AG04450 (cell line): ENCODE data around the gene ARHGEF10L. TPM values are rescaled to one million over a fixed set of nuclear protein-coding genes. Genes with fewer than 3 reads are reported as not detected.

Source experiments
- CTCF ChIA-PET: fragments of 300-600, 350-600 bp; formaldehyde crosslinking; extraction: SDS; loops from one replicate; lab custom pipeline; 2022; ENCODE audit warnings: antibody characterized with exemption, inconsistent platforms; lab: Charles Lee
- POLR2A ChIA-PET: fragments of 350-600 bp; formaldehyde crosslinking; extraction: SDS; loops from one replicate; lab custom pipeline; 2021; ENCODE audit warnings: antibody characterized with exemption, inconsistent platforms; lab: Yijun Ruan, JAX
- DNase-seq: peaks from one replicate; pipeline ENCODE4 v3.0.0-alpha.2; 2011; ENCODE audit warnings: low read depth, low spot score
- H3K27ac ChIP-seq: one replicate; pipeline ENCODE4 v1.5.1; 2012; ENCODE audit warnings: low read depth, low read length, control low read depth
- H3K27me3 ChIP-seq: one replicate; pipeline ENCODE4 v1.6.0; 2012; ENCODE audit warnings: low read length; ENCODE audit not compliant: control insufficient read depth, insufficient read depth
- H3K4me3 ChIP-seq: 2 replicates; pipeline ENCODE4 v1.5.1; 2011; ENCODE audit warnings: mild to moderate bottlenecking, low read depth, low read length, control low read depth
- H3K9me3 ChIP-seq: 2 replicates; pipeline ENCODE4 v1.5.1; 2012; ENCODE audit warnings: low read length; ENCODE audit not compliant: control insufficient read depth, insufficient read depth
- polyA plus RNA-seq: library from polyadenylated mRNA; depleted of rRNA; stranded (reverse); fragments of >200 nt; gene quantifications from 2 replicates; pipeline ENCODE4 v1.2.3, GENCODE V29; 2011
- TF ChIP-seq, protein P1 (sequence below): IDR thresholded peaks from 2 replicates; pipeline ENCODE4 v1.5.1; 2011; ENCODE audit warnings: low read depth, low read length, control low read depth, inconsistent platforms

Gene ARHGEF10L
- polyA plus RNA-seq, 1 experiment: 5.7 TPM

DNA sequence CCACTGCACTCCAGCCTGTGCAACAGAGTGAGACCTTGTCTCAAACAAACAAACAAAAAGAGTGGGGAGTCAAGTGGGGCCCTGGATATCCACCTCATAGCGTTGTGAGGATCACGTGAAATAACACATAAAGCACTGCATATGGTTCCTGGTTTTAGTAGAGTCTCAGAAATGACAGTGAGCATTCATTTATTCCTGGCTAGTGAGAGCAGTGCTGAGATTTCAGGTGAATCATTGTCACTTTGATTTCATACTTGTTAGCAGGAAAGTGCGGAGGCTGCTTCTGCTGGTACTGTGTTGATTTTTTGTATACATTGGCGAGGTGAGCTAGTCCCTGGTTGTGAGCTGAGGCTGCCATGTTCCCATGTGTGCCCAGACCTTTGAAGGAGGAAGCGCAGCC lies 22.9 kb downstream of the ARHGEF10L start:
- Histone ChIP-seq H3K27me3 (no peaks in the 10 kb centered on the region), H3K9me3 (no peaks in the 10 kb centered on the region), H3K27ac (no peak overlapping the region), H3K4me3 (no peak overlapping the region)
- ChIA-PET CTCF (interaction anchor here (0.8 to 1.9 kb wide), 2 partner anchors 44 to 45 kb away, joined by 3 to 6 read pairs; no protein-coding TSS in a partner anchor), POLR2A (interaction anchor here (0.6 kb wide), 1 partner anchor 20 kb away, joined by 3 read pairs; no protein-coding TSS in a partner anchor)
- TF ChIP-seq, protein P1, sequence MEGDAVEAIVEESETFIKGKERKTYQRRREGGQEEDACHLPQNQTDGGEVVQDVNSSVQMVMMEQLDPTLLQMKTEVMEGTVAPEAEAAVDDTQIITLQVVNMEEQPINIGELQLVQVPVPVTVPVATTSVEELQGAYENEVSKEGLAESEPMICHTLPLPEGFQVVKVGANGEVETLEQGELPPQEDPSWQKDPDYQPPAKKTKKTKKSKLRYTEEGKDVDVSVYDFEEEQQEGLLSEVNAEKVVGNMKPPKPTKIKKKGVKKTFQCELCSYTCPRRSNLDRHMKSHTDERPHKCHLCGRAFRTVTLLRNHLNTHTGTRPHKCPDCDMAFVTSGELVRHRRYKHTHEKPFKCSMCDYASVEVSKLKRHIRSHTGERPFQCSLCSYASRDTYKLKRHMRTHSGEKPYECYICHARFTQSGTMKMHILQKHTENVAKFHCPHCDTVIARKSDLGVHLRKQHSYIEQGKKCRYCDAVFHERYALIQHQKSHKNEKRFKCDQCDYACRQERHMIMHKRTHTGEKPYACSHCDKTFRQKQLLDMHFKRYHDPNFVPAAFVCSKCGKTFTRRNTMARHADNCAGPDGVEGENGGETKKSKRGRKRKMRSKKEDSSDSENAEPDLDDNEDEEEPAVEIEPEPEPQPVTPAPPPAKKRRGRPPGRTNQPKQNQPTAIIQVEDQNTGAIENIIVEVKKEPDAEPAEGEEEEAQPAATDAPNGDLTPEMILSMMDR: no peak
- DNase-seq: no peak

DNA sequence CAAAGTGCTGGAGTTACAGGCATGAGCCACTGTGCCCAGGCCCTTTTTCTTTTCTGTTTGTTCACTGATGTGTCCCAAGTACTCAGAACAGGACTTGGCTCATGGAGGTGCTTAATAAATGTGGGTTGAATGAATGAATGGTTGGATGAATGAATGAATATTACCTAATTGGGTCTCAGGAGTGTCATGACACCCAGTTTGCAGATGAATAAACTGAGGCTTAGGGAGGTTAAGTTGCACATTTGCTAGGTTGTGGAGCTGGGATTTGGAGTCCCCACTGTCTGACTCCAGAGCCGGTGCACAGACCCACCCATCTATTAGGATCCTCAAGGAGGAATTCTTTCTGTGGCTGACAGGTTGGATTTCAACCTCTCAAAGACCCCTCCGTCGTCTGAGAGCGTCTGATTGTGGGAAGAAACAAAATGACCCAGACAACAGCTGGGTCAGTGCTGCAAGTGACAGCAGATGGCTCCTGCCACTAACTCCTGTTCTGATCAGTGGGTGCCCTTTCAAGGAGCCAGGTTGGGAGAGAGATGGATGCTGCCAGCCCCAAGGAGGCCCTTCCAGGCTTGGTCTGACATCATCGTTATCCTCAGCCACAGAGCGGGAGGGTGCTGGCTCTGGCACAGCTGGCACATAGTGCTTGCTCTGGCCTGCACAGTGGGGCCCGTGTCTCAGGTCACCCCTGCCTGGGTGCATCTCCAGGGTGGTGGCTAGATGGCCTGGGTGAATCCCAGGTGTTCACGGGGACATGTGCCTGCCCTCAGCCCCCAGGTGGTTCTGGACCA lies 24.2 kb downstream of the ARHGEF10L start:
- CTCF ChIA-PET: interaction anchor here (0.8 to 1.9 kb wide), 2 partner anchors 43 to 44 kb away, joined by 3 to 6 read pairs; no protein-coding TSS in a partner anchor
- Histone ChIP-seq H3K27ac (no peak overlapping the region), H3K27me3 (no peaks in the 10 kb centered on the region), H3K9me3 (no peaks in the 10 kb centered on the region), H3K4me3 (no peak overlapping the region)
- TF ChIP-seq, protein P1: no peak
- no peak for DNase-seq
- POLR2A ChIA-PET: no interaction called here

DNA sequence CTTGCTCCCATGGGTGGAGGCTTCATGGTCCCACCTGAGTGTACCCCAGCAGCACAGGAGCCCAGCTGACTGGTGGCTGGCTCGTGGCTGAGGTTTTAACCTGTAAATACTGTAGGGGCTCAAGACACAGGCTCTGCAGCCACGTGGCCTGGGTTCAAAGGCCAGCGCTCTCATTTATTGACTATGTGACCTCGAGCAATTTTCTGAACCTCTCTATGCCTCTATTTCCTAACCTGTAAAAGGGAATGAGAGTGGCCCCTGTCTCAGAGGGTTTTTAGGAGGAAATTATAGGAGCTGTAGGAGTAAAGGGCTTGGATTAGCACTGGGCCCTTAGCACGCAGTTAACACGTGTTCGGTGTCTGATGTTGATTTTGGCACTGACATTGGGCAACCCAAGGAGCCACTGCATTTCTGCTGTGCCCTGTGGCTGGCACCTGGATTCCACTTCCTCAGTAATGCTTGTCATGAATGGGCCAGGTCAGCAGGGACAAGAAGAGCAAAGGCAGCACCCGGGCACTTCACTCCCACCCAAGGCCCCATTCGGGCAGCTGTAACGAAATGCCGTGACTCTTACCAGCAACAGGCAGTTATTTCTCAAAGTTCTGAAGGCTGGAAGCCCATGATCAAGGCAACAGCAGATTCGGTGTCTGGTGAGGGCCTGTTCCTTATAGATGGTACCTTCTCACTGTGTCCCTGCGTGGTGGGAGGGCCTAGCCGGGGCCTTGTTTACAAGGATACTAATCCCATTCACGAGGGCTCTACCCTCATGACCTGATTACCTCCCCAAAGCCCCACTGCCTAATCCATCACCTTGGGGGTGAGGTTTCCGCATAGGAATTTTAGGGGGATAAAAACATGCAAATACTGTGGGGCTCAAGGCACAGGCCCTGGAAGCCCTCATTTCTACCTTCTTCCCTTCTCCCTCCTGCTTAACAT lies 25.2 kb downstream of the ARHGEF10L start:
- TF ChIP-seq, protein P1: no peak
- Histone ChIP-seq H3K9me3 (no peaks in the 10 kb centered on the region), H3K4me3 (no peak overlapping the region), H3K27ac (no peak overlapping the region), H3K27me3 (no peaks in the 10 kb centered on the region)
- ChIA-PET CTCF (no interaction called here), POLR2A (no interaction called here)
- DNase-seq: no peak

DNA sequence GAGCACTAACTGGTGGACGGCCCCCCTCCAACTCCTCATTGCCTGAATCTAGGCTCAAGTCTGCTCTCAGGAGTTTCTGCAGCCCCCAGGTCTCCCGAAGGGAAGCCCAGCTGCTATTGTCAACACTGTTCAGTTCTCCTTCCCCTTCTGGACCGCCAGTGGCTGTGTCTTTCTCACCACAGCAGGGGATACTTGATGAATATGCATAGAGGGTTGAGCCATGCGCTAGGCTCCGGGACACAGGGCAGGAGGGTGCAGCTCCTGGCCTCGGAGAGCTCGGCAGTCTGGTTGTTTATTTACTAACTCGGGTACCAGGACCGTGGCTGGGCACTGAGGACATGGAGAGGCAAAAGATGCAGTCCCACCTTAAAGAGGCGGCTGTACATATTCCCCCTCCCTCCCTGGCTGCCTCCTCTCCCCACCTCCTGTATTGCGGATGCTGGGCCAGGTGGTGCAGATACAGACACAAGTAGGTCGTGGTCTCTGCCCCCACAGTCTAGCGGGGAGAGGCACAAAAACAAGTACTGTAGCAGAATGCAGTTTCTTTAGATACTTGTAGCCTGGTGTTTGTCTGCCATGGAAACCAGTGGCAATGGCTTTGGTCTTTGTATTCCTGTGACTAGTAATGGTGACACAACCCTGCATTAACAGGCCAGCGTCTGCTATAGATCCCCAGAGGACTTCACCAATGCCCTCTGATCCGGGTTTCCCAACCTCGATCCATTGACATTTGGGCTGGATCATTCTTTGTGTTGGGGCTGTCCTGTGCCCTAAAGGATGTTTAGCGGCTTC lies 26.2 kb downstream of the ARHGEF10L start:
- H3K27me3 ChIP-seq: no peaks in the 10 kb centered on the region
- no peaks in the 10 kb centered on the region for H3K9me3 ChIP-seq
- no peak overlapping the region for H3K4me3 ChIP-seq
- ChIA-PET POLR2A (no interaction called here), CTCF (no interaction called here)
- TF ChIP-seq, protein P1: no peak
- no peak overlapping the region for H3K27ac ChIP-seq
- no peak for DNase-seq
